WERI-Rb-1 (cell line): ENCODE data around the gene TTC7B.
"Not testable (repeated sequence)": the region's sequence is repeated elsewhere in the genome, so short reads cannot be mapped to it uniquely, and the experiment has no call there.

Experiments used
- DNase-seq: peaks from one replicate; pipeline ENCODE4 v3.0.0-alpha.2; 2020
- H3K27ac ChIP-seq: fragments of 250-450 bp; sonication (Bioruptor Pico); 2 replicates; pipeline ENCODE4 v1.5.1; 2020; ENCODE audit warnings: mild to moderate bottlenecking, moderate library complexity
- H3K27me3 ChIP-seq: fragments of 250-450 bp; sonication (Bioruptor Pico); 2 replicates; pipeline ENCODE4 v1.5.1; 2021; ENCODE audit warnings: mild to moderate bottlenecking, low read depth, moderate library complexity; ENCODE audit not compliant: insufficient read depth, severe bottlenecking
- H3K36me3 ChIP-seq: fragments of 250-450 bp; sonication (Bioruptor Pico); 2 replicates; pipeline ENCODE4 v1.5.1; 2020; ENCODE audit warnings: mild to moderate bottlenecking, moderate library complexity
- H3K4me3 ChIP-seq: 2 replicates; pipeline ENCODE4 v1.5.1; 2011; ENCODE audit warnings: low read depth, mild to moderate bottlenecking, control low read depth, low read length
- H3K9me3 ChIP-seq: fragments of 250-450 bp; sonication (Bioruptor Pico); 2 replicates; pipeline ENCODE4 v1.5.1; 2021; ENCODE audit warnings: mild to moderate bottlenecking, moderate library complexity; ENCODE audit not compliant: severe bottlenecking
- TF ChIP-seq, protein P1 (sequence below): IDR thresholded peaks from 2 replicates; pipeline ENCODE4 v1.5.1; 2011; ENCODE audit warnings: low read depth, mild to moderate bottlenecking, control low read depth, inconsistent platforms, low read length

TTC7B gene

DNA sequence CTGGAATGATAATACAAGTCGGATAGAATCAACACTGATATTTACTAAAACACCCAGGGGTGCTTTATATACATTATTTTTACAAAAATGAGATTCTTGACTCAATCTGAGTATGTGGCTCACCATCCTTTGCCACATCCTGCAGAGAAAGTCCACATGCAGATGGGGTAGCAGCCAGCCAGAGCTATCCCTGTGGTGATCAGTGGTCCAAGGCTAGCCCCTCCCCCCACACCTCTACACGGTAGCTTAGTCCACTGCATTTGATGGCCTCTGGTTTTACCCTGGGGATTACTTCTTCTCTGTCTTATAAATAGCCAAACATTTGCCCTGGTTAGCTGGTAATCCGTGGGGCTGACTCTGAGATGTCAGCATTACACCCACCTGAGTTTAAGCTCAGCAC is 28.1 kb upstream of the TTC7B start:
- Histone ChIP-seq H3K27me3 (no peaks in the 10 kb centered on the region), H3K9me3 (no peaks in the 10 kb centered on the region), H3K36me3 (no peaks in the 10 kb centered on the region), H3K4me3 (no peak overlapping the region), H3K27ac (no peak overlapping the region)
- TF ChIP-seq, protein P1, sequence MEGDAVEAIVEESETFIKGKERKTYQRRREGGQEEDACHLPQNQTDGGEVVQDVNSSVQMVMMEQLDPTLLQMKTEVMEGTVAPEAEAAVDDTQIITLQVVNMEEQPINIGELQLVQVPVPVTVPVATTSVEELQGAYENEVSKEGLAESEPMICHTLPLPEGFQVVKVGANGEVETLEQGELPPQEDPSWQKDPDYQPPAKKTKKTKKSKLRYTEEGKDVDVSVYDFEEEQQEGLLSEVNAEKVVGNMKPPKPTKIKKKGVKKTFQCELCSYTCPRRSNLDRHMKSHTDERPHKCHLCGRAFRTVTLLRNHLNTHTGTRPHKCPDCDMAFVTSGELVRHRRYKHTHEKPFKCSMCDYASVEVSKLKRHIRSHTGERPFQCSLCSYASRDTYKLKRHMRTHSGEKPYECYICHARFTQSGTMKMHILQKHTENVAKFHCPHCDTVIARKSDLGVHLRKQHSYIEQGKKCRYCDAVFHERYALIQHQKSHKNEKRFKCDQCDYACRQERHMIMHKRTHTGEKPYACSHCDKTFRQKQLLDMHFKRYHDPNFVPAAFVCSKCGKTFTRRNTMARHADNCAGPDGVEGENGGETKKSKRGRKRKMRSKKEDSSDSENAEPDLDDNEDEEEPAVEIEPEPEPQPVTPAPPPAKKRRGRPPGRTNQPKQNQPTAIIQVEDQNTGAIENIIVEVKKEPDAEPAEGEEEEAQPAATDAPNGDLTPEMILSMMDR: no peak
- peak; percentile 62 for DNase-seq

DNA sequence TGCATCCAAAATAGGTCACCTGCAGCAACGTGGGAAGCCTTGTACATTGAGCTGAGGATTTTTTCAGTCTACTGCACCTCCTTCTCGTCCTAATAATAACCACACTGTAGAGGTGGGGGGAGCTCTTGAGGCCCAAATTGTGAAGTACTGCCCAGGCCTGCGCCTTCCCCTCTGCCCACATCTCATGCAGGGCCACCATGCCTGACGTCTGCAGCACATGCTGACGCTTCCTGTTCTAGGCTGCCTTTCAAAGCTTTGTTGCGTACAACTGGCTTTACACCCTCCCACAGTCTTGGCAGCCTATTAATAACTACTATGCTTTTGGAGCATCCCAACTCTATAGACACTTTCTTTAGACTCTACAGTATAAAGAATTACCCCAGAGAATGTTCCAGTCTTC is 26.5 kb upstream of the TTC7B start:
- Histone ChIP-seq H3K27me3 (no peaks in the 10 kb centered on the region), H3K4me3 (no peak overlapping the region), H3K27ac (no peak overlapping the region), H3K9me3 (no peaks in the 10 kb centered on the region), H3K36me3 (no peaks in the 10 kb centered on the region)
- TF ChIP-seq, protein P1: no peak
- no peak for DNase-seq

DNA sequence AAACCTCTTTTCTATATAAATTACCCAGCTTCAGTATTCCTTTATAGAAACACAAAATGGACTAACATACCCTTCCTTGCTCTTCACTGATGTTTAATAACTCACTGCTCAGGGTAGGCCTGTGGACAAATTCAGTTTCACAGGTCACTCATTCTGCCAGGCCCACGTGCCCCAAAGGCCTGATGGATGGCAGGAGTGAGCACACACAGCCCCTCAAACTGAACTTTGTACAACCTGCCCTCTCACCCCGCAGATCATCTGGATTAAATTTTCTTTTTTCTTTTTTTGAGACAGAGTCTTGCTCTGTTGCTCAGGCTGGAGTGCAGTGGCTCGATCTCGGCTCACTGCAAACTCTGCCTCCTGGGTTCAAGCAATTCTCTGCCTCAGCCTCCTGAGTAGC is 24.4 kb upstream of the TTC7B start:
- H3K36me3 ChIP-seq, H3K9me3 ChIP-seq, DNase-seq, H3K27ac ChIP-seq, H3K27me3 ChIP-seq, H3K4me3 ChIP-seq: not testable (repeated sequence)

DNA sequence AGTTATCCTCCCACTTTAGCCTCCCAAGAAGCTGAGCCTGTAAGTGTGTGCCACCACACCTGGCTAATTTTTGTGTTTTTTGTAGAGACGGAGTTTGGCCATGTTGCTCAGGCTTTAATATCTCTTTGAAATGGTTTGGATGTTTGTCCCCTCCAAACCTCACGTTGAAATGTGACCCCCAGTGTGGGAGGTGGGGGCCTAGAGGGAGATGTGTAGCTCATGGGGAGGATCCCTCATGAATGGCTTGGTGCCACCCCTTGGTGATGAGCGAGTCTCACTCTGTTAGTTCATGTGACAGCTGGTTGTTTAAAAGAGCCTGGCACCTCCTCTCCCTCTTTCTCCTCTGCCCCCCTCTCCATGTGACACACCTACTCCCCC is 23.6 kb upstream of the TTC7B start:
- Histone ChIP-seq H3K27ac (no peak overlapping the region), H3K27me3 (no peaks in the 10 kb centered on the region), H3K9me3 (no peaks in the 10 kb centered on the region), H3K36me3 (no peaks in the 10 kb centered on the region), H3K4me3 (no peak overlapping the region)
- no peak for DNase-seq
- TF ChIP-seq, protein P1: no peak

DNA sequence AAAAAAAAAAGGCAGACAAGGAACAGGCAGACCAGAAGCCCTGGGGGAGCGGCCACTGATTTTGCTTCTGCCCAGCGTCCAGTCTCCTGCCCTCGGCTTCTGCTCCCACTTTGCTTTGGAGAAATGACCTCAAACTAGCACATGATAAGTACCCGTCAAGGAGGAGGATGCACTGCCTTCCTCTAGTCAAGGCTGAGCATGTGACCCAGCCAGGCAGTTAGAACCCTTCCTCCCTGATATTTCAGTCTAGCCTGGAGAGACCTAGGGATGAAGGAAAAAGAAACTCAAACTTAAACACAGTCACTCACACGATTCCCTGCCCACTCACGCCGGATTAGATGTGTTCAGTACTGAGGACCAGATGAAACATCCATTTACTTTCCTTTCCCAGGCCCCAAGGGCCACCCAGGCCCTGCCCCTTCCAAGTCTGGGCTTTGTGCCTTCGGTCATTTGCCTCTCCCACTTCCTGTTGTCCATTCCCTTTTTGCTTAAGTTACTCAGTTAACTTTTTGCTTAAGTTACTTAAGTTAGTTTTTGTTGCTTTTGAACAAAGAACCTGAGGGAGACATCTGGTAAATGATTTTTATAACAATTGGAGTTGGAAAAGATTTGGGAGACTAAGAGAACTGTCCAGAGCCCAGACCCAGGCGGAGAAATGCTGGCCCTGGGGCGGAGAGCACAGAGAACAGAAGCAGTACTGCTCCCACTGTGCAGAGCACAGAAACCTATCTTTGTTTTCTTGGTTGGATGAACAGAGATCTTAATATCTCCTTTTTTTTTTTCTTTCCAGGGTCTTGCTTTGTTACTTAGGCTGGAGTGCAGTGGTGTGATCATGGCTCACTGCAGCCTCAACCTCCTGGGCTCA is 23.0 kb upstream of the TTC7B start:
- Histone ChIP-seq H3K27ac (no peak overlapping the region), H3K36me3 (no peaks in the 10 kb centered on the region), H3K9me3 (no peaks in the 10 kb centered on the region), H3K4me3 (no peak overlapping the region), H3K27me3 (no peaks in the 10 kb centered on the region)
- no peak for DNase-seq
- TF ChIP-seq, protein P1: no peak

DNA sequence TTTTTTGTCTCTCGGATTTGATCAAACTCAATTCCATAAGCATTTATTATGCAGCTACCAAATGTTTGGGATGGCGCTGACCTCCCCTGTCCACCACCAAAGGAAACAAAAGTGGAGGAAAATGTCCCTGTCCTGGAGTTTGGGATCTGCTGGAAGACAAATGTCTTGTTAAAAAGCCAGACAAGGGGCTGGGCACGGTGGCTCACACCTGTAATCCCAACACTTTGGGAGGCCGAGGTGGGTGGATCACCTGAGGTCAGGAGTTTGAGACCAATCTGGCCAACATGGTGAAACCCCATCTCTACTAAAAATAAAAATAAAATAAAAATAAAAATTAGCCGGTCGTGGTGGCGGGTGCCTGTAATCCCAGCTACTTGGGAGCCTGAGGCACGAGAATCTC is 22.3 kb upstream of the TTC7B start:
- not testable (repeated sequence) for H3K27ac ChIP-seq, H3K27me3 ChIP-seq, H3K9me3 ChIP-seq, DNase-seq, H3K36me3 ChIP-seq, H3K4me3 ChIP-seq

DNA sequence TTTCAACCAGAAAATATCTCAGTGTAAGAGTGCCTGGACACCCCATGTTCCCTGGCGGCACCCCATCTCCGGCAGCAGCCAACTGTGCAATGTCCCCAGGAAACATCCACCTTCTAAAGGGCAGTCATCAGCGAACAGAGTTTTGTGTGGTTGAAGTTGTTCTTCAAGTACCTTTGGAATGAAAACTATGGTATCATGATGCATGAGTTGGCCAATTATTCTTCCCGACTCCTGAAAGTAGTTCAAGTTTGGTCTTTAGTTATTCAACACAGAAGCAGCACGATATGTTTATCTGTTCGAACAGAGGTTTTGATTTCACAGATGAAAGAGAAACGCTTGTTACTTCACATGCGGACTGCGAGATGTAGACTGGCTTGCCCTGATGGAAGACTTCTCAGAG is 21.1 kb upstream of the TTC7B start:
- TF ChIP-seq, protein P1: no peak
- H3K36me3 ChIP-seq: no peaks in the 10 kb centered on the region
- no peak overlapping the region for H3K4me3 ChIP-seq
- no peaks in the 10 kb centered on the region for H3K27me3 ChIP-seq
- H3K27ac ChIP-seq: no peak overlapping the region
- H3K9me3 ChIP-seq: no peaks in the 10 kb centered on the region
- DNase-seq: no peak
